GM18498 (cell line): ENCODE measurements around the gene DPP6.

Experiments used
- ATAC-seq: cut with Tn5 transposase; IDR thresholded peaks from one replicate; pipeline ENCODE4 v1.9.1; 2021; ENCODE audit warnings: mild to moderate bottlenecking, moderate library complexity; ENCODE audit not compliant: unreplicated experiment

DPP6 gene

GRCh38 chr7:154394804-154395203 lies 342.6 kb downstream of the DPP6 start:
- no peak for ATAC-seq

DNA sequence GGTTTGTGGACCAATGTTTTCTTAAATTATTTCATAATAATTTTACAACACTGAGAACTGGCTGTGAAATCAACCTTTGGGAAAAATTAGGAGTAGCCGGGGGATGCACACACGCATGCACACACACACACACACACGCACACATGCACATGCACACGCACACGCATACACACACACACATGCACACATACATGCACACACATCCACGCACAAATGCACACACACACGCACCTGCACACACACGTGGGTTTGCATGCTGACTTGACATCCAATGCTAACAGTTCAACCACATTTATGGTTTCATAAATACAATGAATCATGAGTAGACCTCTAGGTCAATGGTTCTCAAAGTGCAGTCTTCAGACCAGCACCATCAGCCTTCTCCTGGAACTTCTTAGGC lies 354.1 kb downstream of the DPP6 start:
- no peak for ATAC-seq

GRCh38 chr7:154409703-154410311 lies 357.6 kb downstream of the DPP6 start:
- ATAC-seq: no peak

DNA sequence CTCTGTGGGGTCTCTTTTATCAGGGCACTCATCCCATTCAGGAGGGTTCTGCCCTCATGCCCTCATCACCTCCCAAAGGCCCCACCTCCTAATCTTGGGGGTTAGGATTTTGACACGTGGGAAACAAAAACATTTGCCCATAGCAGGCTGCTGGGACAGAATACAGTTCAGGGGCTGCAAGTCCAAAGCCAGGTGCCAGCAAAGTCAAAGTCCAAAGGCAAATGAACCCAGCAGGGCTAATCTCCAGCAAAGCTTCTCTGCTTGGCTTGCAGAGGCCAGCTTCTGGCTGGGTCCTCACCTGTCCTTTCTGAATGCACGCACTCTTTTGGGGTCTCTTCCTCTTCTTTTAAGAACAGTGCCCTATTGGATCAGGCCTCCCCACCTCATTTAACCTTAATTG lies 359.9 kb downstream of the DPP6 start:
- ATAC-seq: no peak

- ATAC-seq: no peak
Observed at GRCh38 chr7:154415709-154416399, 363.7 kb downstream of the DPP6 start.

GRCh38 chr7:154416714-154417113 lies 364.5 kb downstream of the DPP6 start:
- ATAC-seq: no peak

GRCh38 chr7:154419344-154419743 lies 367.1 kb downstream of the DPP6 start:
- no peak for ATAC-seq

DNA sequence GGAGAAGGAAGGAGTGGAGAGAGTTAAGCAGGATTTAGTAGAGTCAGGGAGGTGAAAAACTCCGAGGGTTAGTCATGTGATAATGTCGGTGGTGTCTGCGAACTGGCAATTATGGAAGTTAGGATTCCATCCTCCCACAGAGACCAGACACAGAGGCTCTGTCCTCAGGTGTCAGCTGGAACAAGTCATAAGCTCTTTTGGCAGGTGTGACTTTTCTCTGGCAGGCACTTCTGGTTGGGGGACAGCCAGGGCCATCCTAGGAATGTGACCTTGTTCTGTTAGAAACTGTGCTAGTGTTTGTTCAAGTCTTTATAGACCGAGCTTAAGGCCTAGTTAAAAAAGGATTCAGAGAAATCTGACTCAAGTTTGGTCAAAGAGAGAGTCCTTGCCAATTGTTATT lies 371.0 kb downstream of the DPP6 start:
- ATAC-seq: no peak

GRCh38 chr7:154424350-154424749 lies 372.2 kb downstream of the DPP6 start:
- ATAC-seq: no peak

- ATAC-seq: no peak
Observed at GRCh38 chr7:154425271-154425670, 373.1 kb downstream of the DPP6 start.

GRCh38 chr7:154426778-154427177 lies 374.6 kb downstream of the DPP6 start:
- ATAC-seq: no peak

- ATAC-seq: no peak
Observed at GRCh38 chr7:154427533-154427932, 375.3 kb downstream of the DPP6 start.

DNA sequence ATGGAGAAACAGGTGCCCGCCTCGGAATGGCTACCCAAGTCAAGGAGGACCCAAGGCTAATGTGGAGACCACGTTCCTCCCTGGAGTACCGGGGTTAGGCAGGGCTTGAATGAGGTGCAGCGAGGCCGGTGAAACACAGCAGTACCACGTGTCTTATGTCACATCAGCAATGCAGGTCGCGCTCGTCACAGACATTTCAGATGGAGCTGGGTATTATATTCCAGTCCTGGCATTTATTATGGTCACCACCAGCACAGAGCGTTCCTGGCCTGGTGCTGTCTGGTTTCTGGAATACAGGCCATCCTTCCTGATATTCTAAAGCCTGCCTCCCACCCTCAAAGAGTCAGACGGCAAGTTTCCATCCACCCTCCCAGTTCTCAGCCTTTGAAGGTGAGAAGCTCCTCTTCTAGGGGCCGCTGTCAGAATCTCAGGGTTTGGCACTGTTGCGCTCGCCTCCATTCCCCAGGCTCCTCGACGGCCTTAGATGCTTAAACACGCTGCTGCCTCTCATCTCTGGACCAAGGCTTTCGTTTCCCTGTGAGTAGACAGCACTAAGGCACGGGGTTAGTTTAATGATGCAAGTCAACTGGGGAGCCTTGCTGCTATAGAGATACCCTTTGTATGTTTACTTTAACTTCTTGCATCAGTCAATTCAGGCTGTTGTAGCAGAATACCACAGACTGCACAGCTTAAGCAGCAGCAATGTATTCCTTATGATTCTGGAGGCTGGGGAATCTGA lies 377.6 kb downstream of the DPP6 start:
- no peak for ATAC-seq

GRCh38 chr7:154430640-154431039 lies 378.4 kb downstream of the DPP6 start:
- no peak for ATAC-seq

- no peak for ATAC-seq
Observed at GRCh38 chr7:154431045-154431444, 378.8 kb downstream of the DPP6 start.

- ATAC-seq: no peak
Observed at GRCh38 chr7:154433632-154434598, 381.7 kb downstream of the DPP6 start.

GRCh38 chr7:154436560-154436959 lies 384.4 kb downstream of the DPP6 start:
- no peak for ATAC-seq

DNA sequence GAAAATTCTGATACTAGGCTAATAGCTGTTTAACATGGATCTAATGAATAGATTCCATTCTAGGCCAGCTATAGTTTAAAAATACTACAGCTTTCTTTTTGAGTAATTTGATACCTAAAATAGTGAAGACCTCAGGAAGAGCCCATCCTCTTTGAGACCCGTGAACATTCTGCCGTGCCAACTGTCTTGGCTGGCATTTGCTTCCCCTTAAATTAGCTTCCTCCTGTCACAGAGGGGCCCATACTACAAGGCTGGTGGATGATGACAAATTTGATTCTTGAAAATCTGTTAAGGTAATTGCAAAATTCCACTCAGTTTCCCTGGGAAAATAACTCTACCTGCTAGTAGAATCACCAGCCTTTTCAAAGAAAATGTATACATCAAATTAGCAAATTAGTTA lies 385.0 kb downstream of the DPP6 start:
- ATAC-seq: no peak

DNA sequence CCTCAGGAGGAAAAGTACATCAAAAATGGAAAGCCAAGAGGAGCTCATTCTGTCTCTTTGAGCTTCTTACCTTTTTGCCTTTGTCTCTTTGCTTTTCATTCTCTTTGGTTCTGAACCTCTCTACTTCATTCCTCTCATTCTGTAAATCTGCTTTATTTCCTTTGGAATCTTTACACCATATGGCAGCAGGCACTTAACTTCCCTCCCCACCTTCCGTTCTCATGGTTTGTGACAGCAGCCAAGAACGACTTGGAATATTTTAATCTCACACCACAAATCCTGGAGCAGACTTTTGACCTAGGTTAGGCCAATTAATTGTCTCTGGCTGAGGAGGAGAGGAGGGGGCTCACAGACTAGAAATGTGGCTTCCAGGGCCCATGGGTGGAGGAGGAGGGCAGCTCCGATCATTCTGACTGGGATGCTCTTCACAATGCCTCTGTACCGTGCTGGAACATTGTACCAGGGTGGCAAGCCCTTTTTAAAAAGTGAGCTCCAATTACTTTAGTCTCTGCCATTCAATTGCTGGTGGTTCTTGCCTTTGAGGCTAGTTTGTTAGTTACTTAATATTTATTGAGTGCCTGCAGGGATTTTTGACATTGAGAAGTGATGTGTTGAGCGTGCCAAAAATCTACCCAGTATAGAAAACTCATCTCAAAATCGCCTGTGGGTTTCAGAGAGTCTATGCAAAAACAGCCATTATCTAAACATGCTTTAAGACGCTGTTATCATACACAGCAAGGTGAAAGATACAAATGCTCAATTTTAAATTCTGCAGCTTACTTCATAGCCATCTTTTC lies 386.6 kb downstream of the DPP6 start:
- no peak for ATAC-seq

- no peak for ATAC-seq
Observed at GRCh38 chr7:154440058-154440457, 387.9 kb downstream of the DPP6 start.
